Measurements from ENCODE around the gene EXOSC5.
"Not testable (repeated sequence)": the region's sequence is repeated elsewhere in the genome, so short reads cannot be mapped to it uniquely, and the experiment has no call there.

EXOSC5 gene

DNA sequence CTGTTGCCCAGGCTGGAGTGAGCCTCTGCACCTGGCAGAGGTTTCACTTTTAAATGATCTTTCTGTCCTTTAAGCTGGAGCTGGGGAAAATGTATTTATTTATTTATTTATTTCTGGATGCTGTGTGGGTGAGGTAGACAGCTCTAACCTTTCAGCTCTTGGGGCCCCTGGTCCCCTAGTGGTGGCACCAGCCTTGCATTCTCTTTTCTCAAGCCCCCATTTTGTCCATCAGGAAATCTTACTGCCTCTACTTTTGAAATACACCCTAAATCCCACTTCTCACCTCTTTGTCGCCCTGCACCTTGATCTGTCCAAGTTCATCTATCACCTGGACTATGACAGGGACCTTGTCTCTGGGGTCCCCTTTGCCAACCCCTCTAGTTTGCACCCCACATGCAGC lies 31.1 kb downstream of the EXOSC5 start:
- DNase-seq (ENCODE audit: low read depth): no peak

DNA sequence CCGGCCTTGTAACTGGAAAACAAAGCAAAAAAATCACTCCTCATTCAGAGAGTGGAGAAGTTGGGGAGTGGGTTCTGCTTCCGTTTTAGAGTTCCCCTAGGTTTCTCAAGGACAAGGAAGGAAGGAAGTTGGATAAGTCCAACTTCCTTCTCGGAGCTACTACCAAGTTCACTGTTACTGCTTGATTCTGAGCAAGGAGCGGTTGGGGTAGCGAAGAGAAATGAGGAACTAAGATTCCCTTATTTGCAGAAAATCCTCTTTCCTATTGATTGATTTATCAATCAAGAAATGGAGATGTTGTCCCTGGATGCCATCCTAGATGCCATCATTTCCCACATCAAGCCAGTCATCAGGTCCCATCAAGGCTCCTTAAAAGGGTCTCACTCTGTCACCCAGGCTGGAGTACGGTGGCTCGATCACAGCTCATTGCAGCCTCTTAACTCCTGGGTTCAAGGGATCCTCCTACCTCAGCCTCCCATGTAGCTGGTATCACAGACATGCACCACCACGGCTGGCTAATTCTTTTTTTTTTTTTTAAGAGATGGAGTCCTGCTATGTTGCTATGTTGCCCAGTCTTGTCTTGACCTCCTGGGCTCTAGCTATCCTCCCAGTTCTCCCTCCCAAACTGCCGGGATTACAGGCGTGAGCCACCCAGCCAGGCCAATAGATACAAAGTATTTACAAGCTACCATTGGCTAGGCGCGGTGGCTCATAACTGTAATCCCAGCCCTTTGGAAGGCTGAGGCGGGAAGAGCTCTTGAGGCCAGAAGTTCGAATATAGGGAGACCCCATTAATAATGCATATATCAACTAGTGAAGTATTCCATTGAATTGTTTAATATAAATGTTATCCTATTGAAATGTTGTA lies 32.4 kb downstream of the EXOSC5 start:
- DNase-seq (ENCODE audit: low read depth): no peak

DNA sequence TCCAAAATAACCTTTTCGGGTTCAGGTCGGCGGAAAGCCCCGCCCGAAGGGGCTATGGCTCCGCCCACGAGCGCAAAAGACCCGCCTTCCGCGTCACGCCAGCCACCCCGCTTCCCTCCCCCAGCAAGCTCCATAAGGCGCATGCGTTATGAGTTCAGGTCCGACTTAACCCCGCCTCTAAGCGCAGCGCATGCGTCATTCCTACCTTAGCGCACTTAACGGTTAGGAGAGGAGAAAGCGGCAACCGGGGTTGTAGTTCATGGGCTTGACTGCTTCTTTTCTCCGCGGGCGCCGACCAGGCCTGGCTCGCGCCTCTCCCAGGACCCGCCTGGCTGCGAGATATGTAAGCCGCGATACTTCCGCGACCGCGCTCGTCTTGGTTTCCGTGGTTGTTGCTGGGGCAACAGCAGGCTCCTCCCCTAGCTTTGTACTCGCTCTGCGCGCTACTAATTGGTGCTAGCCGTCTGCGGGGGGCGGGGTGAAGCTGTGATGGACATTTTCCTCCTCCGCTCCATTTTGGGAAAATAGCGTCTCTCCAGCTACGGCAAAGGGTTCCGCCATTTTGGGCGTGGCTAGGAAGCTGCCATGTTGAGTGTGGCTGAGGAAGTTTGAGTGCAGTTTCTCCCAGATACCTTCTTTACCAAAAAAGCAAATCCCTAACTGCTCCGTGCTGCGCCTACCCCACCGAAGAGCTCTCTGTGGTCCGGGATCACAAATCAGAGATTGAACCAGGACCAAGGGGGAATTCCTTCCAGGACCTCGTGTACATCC lies 33.2 kb downstream of the EXOSC5 start, which contains the start of gene B9D2:
Gene B9D2, minus strand, starts transcription at position 397 of the 771 bp plus-strand sequence. CDS start 630 bp downstream, outside the sequence.
- DNase-seq (ENCODE audit: low read depth): peak; percentile 97

DNA sequence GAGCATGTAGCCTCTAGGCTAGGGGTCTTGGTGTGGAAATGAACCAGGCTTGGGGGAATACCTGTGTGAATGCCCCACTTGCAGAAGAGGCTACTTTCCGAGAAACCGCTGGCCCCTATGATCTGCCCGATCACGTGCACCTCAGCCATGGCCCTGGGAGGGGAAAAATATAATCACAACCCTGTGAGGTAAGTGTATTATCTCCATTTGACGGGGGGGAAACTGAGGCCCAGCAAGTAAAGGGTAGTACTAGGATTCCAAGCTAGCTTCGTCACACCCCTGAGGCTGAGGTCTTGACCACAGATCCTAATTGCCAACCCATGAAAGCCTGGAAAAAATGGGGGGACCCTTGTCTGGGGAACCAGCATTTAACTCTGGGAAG lies 33.8 kb downstream of the EXOSC5 start:
- DNase-seq (ENCODE audit: low read depth): no peak

DNA sequence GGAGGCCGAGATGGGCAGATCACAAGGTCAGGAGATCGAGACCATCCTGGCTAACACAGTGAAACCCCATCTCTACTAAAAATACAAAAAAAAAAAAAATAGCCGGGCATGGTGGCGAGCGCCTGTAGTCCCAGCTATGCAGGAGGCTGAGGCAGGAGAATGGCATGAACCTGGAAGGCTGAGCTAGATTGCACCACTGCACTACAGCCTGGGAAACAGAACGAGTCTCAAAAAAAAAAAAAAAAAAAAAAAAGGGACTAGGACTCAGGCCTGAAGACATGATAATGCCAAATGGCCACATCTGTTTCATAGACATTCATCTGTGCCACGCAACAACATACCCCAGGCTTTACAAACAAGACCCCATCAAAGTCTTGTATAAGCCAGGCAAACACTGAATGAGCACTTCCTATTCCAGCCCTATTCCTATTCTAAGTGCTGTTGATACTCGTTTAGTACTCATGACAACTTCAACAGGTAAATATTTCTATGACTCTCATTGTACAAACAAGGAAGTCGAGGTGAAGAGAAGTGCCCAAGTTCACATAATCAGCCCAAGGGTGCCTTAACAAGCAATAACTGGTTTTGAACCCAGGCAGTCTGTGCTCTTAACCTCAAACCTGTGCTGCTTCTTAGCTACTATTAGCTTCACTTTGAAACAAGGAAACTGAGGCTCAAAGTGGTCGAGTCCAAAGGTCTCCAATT lies 34.9 kb downstream of the EXOSC5 start:
- DNase-seq (ENCODE audit: low read depth): no peak

DNA sequence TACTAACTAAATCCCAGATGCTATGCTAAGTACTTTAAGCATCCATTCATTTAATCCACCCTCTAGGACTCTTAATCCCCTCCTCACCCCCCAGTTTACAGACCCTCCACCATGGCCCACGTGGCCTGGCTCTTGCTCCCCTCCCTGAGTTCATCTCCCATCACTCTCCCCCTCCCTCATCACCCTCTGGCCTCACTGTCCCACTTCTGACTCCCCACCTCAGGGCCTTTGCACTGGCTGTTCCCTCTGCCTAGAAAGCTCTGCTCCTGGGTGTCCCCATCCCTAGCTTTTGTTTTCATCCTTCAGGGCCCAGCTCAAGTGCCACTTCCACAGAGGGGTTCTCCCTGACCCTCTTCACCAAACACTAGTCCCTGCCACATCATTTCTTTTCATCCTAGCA lies 37.4 kb downstream of the EXOSC5 start:
- DNase-seq (ENCODE audit: low read depth): no peak

DNA sequence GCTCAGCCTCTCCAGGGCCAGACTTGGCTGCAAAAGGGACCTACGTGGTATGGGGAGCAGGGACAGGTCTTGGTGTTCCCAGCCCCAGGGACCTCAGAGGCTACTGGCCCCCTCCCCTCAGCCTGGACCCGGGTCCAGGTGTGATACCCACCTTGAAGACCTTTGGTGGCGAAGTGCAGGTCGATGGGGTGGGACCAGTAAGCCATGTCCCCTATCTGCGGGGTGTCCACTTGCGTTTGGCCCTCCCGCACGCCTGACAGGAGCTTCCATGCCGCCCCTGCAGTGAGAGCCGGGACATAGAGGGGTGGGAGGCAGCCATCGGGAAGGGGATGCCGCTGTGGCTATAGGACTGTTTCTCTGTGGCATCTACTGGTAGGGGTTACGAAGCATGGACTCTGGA lies 39.4 kb downstream of the EXOSC5 start:
- DNase-seq (ENCODE audit: low read depth): no peak

DNA sequence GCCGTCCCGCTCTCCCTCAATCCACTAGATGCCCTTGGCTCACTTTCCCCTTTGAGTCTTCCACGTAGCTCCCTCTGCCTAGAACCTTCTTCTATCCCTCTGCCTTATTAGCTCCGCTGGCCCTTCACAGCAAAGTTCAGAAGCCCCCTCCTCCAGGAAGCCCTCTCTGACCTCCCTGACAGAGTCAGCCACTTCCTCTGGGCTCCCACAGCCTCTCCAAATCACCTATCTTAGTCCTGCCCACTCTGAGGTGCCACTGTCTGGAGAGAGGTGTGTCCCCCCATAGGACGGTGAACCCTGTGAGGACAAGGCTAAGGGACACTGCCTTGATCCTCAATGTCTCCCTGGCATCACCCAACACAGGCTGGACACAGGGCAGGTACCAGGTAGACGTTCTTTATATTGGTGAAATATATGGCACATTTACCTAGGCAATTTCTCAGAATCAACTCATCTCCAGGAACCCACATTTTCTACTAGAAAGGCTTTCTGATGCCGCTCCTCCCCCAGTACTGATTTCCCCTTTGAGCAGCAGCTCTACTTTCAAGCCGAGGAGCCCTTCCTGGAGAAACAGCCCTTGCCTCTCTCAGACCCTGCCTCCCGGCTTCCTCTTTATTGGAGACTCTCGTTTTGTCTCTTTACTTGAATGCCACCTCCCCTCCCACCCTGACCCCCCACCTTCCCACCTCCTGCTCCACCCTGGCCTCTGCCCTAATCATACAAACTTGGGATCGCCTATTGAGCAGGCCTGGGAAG lies 40.0 kb downstream of the EXOSC5 start:
- no peak for DNase-seq (ENCODE audit: low read depth)

DNA sequence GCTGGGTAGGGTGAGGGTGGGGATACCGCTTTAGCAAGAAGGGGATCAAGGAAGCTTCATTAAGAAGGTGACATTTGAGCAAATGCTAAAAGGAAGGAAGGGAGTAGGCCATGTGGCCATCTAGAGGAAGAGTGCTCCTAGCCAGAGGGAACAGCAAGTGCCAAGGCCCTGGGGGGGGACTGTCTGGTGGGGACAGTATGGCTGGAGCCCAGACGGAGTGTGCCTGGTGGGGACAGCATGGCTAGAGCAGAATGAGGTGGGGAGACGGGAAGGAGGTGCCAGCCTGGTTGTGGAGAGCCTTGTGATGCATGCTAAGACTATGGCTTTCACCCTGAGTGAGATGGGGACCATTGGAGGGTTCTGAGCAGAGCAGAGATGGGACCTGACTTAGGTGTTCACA lies 41.4 kb downstream of the EXOSC5 start:
- no peak for DNase-seq (ENCODE audit: low read depth)

DNA sequence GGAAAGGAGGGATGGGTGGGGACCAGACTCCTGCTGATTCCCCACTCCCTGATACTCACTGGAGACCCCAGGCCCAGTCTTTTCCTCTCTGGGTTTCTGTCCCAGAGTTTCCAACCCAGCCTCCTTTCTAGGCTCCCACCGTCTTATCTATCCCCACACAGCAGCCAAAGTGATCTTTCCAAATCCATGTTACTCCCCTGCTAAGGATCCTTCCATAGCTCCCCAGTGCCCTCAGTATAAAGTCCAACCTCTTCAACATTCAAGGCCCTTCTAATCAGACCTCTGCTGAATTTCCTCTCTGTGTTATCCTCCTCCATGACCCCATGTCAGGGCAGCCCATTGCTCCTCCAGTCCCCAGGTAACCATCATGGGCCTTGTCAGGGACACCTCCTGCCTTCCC lies 42.1 kb downstream of the EXOSC5 start:
- DNase-seq (ENCODE audit: low read depth): no peak

DNA sequence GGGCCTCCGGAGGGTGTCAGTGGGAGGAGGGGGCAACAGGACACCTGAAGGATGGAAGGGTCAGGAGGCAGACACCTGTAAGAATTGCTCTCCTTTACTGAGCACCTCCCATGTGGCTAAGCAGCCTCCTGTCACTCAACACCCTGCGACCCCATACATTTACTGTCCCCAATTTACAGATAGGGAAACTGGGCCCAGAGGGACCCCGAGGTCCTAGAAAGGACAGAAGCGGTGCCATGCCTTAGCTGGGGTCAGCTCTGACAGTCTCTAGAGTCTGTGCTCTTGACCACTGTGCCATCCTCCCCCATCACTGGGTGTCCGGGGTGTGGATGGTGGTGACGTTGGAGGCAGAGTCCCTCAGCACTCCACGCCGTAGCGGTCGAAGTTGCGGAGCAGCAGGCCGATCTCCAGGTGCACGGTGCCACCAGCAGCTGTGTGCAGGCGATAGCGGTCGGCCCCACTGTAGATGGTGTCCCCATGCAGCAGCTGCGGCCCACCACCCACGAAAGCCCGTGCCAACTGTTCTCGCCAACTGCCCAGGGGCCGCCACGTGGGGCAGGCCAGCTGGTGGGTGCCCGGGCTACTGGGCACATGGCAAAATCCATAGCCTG lies 42.7 kb downstream of the EXOSC5 start:
- DNase-seq (ENCODE audit: low read depth): no peak

DNA sequence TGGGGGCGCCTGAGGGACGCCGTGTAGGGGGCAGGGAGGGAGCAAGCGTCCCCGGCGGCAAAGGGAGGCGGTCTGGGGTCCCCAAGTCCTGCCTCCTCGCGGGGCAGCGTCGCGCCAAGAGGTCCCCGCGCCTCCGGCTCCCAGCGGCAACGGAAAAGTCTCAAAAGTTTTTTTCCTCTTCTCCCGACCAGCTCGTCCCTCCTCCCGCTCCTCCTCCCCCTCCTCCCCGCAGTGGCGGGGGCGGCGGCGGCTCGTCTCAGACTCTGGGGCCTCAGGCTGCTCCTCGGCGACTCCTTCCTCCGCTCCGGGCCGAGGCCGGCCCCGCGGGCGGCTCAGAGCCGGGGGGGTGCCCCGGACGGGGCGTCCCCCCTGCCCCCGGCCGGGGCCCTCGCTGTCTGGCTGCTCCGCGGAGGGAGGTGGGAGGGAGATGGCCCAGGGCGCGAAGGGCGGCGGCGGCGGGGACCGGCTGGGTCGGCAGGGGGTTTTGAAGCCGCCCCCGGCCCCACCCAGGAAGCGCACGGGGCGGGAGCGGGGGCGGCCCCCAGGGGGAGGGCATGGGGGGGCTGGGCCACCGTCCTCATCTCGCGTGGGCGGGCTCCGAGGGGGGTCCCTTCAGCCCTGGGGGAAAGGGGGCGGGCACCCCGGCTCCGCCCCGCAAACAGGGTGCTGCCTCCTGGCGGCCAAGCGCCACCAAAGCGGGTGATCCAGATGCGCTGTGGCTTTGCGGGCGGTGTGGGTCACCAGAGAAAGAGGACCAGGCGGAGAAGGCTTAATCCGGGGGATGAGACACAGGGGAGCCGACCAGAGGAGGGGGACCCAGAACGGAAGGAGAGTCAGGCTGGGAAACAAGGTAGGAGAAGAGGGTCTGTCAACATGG lies 43.5 kb downstream of the EXOSC5 start, which contains the start of gene TGFB1:
Gene TGFB1, minus strand, starts transcription at position 457 of the 877 bp plus-strand sequence. CDS start 878 bp downstream, outside the sequence.
- DNase-seq (ENCODE audit: low read depth): peak; percentile 93

DNA sequence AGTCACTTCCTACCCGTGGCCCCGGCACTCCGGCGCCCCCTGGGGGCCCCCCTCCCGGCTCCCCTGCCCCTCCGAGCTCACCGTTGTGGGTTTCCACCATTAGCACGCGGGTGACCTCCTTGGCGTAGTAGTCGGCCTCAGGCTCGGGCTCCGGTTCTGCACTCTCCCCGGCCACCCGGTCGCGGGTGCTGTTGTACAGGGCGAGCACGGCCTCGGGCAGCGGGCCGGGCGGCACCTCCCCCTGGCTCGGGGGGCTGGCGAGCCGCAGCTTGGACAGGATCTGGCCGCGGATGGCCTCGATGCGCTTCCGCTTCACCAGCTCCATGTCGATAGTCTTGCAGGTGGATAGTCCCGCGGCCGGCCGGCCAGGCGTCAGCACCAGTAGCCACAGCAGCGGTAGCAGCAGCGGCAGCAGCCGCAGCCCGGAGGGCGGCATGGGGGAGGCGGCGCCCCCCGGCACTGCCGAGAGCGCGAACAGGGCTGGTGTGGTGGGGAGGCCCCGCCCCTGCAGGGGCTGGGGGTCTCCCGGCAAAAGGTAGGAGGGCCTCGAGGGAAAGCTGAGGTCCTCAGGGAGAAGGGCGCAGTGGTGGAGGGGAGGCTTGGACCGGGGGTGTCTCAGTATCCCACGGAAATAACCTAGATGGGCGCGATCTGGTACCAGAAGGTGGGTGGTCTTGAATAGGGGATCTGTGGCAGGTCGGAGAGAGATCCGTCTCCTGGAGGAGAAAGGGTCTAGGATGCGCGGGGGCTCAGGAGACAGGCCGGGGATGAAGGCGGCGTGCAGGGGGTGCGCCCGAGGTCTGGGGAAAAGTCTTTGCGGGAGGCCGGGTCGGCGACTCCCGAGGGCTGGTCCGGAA lies 44.3 kb downstream of the EXOSC5 start:
- DNase-seq (ENCODE audit: low read depth): peak; percentile 36

DNA sequence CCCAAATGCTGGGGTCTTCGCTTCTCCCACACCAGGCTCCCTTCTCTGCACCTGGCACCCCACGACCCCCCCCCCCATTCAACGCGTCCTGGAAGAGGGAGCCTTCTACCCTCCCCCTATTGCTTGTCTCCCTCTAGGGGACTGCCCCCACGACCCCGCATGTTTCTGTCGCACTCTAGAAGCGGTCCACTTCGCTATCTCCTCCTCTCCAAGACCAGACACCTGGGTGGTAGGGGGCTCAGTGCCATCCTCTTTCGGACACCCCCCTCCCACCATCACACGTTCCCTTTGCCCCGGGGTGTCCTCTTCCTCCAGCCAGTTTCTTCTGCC lies 44.9 kb downstream of the EXOSC5 start:
- no peak for DNase-seq (ENCODE audit: low read depth)

DNA sequence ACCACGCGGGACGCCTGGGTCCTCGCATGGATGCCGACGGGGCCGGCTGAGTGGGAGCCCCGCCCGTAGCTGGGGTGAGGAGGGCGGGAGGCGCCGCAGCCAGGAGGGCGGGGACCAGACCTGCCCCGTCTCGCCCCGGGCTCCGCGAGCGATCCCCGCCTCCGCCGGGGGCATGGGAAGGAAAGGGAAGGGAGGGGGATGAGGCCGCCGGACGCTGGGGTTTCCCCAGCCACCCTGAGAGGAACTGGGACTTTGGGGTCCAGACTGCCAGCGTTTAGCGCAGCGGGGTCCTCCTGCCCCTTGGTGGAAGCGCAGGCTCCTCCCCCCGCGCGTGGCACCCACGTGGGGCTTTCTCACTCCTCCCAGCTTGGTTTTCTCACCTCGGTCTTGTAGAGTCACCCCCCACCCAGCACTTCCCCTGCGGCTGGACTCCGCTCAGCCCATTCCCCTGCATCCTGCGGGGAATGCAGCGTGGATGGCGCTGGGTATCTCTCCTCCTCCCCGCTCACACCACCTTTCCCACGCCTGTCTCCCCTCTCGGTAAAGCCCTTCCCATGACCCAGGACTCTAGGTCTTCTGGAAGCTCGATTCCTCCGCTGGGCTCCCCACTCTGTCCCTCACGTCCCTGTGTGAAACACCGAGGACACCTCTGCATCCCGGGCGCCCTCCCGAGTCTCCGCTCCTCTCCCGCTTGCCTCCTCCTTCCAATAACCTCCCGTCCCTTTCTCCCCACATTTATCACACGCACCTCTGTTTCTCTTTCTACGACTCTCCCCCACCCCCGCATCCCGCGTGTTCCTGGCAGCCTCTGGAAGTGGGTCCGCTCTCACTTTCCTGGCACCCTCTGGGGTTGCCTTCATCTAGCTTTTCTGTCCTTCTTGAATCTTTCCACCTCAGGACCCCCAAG lies 45.6 kb downstream of the EXOSC5 start:
- DNase-seq (ENCODE audit: low read depth): no peak

DNA sequence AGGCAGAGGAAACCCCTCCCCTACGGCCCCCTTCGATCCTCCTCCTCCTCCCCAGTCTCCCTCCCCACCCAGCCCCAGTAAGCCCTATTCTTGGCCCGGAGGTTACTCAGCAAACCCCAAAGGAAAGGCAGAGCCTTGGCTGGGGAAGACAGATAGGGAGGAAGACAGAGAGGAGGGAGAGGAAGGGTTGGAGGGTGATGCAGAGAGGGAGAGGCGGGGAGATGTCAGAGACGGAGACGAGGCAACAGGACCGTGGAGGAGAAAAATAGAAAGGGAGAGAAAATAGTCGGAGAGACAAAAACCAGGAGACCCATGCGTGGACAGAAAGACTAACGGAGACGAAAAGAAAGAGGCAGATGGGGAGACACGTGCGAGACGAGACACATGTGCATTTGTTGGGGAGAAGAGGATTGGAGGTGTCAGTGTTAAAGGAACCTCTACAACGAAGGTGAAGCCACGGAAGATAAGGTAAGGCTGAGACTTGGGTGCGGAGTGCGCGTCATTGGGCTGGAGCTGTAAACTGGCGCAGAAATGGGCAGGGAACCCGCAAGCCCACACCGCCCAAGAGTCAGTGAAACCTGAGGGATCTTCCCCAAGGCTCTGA lies 46.3 kb downstream of the EXOSC5 start:
- DNase-seq (ENCODE audit: low read depth): no peak

DNA sequence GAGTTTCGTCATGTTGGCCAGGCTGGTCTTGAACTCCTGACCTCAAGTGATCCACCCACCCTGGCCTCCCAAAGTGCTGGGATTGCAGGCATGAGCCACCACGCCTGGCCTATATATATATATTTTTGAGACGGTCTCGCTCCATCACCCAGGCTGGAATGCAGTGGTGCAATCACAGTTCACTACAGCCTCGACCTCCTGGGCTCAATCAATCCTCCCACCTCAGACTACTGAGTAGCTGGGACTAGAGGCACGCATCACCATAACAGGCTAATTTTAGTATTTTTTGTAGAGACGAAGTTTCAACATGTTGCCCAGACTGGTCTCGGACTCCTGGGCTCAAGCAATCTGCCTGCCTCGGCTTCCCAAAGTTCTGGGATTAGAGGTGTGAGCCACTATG lies 50.2 kb downstream of the EXOSC5 start:
- not testable (repeated sequence) for DNase-seq (ENCODE audit: low read depth)

DNA sequence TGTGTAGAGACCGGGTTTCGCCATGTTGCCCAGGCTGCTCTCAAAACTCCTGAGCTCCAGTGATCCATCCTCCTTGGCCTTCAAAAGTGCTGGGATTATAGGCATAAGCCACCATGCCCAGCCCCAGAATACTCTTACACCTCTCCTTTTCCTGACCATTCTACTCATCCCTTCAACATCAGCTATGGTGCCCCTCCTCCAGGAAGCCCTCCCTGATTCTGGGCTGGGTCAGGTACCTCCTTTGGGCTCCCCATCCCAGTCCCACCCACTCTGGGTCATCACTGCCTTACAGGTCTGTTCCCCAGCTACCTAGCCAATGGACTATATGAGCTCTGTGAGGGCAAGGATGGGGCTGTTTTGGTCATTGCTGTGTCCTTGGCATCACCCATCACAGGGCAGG lies 53.0 kb downstream of the EXOSC5 start:
- no peak for DNase-seq (ENCODE audit: low read depth)

All from fibroblast of gingiva (primary cell).